RWPE1 (cell line): Measurements from ENCODE around the gene PCGF3.

ENCODE experiments used
- CTCF ChIA-PET: fragments of 350-600 bp; sonication (Branson Sonifier 250); formaldehyde crosslinking; extraction: SDS; loops from one replicate; lab custom pipeline; 2021; lab: Yijun Ruan, JAX
- POLR2A ChIA-PET: fragments of 400-600 bp; formaldehyde crosslinking; extraction: SDS; loops from one replicate; lab custom pipeline; 2020; ENCODE audit warnings: antibody characterized with exemption; ENCODE audit not compliant: low non-redundant PET; lab: Yijun Ruan, JAX
- DNase-seq: peaks from one replicate; pipeline ENCODE4 v3.0.0; 2012; ENCODE audit warnings: low spot score
- H3K27ac ChIP-seq: fragments of 450-650 bp; 2 replicates; pipeline ENCODE4 v1.5.1; 2017
- CTCF ChIP-seq: fragments of 450-650 bp; conservative IDR thresholded peaks from 2 replicates; pipeline ENCODE4 v1.5.1; 2017; ENCODE audit warnings: low read depth, mild to moderate bottlenecking

Gene PCGF3

GRCh38 chr4:738781-739280, 33.2 kb downstream of the PCGF3 start:
- no peak for TF ChIP-seq CTCF
- no peak overlapping the region for H3K27ac ChIP-seq
- ChIA-PET CTCF (interaction anchor here (0.6 kb wide), 1 partner anchor 14 kb away, joined by 3 read pairs; no protein-coding TSS in a partner anchor), POLR2A (no interaction called here)
- DNase-seq = no peak

GRCh38 chr4:739569-739968, 33.9 kb downstream of the PCGF3 start:
- DNase-seq = no peak
- ChIA-PET CTCF (no interaction called here), POLR2A (no interaction called here)
- TF ChIP-seq CTCF = no peak
- H3K27ac ChIP-seq = 0 out of 2 replicates have a peak overlapping the region, but pooled peaks have one; percentile 6

- H3K27ac ChIP-seq = peak overlapping the region; percentile 6; the same call in 1 of the 2 replicates
- no peak for TF ChIP-seq CTCF
- no peak for DNase-seq
- POLR2A ChIA-PET = no interaction called here
- CTCF ChIA-PET = no interaction called here
These were observed 34.4 kb downstream of the PCGF3 start for GRCh38 chr4:740011-740410.

GRCh38 chr4:740656-741282, 35.1 kb downstream of the PCGF3 start:
- no peak for DNase-seq
- POLR2A ChIA-PET = no interaction called here
- H3K27ac ChIP-seq = peak overlapping the region; percentile 6; the same call in 1 of the 2 replicates
- CTCF ChIA-PET = interaction anchor here (0.7 kb wide), 1 partner anchor 152 kb away, joined by 3 read pairs; no protein-coding TSS in a partner anchor
- no peak for TF ChIP-seq CTCF

- H3K27ac ChIP-seq = no peak overlapping the region
- ChIA-PET POLR2A (no interaction called here), CTCF (interaction anchor here (0.5 to 1.4 kb wide), 7 partner anchors 9 to 270 kb away, joined by 3 to 7 read pairs (median 3); no protein-coding TSS in a partner anchor)
- no peak for TF ChIP-seq CTCF
- no peak for DNase-seq
These were observed 36.6 kb downstream of the PCGF3 start for GRCh38 chr4:742096-742741.

- ChIA-PET POLR2A (no interaction called here), CTCF (interaction anchor here (0.5 to 1.4 kb wide), 5 partner anchors 14 to 270 kb away, joined by 3 to 7 read pairs (median 3); no protein-coding TSS in a partner anchor)
- peak overlapping the region; percentile 55; the same call in 1 of the 2 replicates for H3K27ac ChIP-seq
- DNase-seq = peak; percentile 63
- peak; percentile 95 for TF ChIP-seq CTCF
These were observed 37.2 kb downstream of the PCGF3 start for GRCh38 chr4:742742-743311.
